Hepatocyte (in vitro differentiated cells): Measurements from ENCODE around the gene OR51V1.

Experiments used
- EZH2phosphoT487 ChIP-seq: fragments of 200-600 bp; sonication (generic); IDR thresholded peaks from one replicate; pipeline ENCODE4 v1.6.1; 2018; ENCODE audit warnings: antibody characterized with exemption, mild to moderate bottlenecking, low read depth, moderate library complexity; ENCODE audit not compliant: unreplicated experiment, severe bottlenecking
- TF ChIP-seq, protein P1 (sequence below): fragments of 200-600 bp; sonication (generic); IDR thresholded peaks from 2 replicates; pipeline ENCODE4 v1.5.1; 2016; ENCODE audit warnings: antibody characterized with exemption, mild to moderate bottlenecking; ENCODE audit not compliant: poor library complexity

DNA sequence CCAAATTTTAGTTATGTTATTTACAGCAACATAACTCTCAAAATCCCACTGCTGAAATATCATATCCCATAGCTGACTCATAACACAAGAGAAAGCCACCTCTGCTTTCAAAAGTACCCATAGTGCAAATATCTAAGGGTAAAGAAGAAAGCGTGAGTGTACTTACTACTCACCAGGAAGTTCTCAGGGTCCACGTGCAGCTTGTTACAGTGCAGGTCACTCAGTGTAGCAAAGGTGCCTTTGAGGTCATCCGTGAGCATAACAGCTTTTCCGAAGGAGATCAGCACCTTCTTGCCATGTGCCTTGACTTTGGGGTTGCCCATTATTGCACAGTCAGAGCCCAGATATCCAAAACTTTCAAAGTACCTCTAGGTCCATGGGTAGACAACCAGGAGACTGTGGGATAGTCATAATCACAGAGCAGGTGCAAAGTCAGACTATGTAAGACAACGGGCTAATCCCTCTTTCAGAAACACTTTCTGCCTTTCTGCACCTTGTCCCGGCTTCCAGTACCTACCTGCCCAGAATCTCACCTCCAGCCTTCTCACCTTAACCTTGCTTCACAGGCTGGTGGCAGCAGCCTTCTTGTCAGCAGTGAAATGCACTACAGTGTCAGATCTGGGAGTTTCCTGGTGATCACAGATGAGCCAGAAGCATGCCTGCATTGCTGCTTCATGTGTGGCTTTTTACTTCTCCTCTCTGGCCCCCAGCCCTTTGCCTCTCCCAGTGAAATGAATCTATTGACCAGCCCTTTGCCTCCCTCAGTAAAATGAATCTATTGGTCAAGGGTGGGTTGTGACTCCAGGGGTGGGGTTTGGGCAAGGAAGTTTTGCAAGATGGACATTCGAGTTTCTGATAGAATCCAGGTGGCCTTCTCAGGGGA, 42.7 kb upstream of the OR51V1 start:
- TF ChIP-seq, protein P1, sequence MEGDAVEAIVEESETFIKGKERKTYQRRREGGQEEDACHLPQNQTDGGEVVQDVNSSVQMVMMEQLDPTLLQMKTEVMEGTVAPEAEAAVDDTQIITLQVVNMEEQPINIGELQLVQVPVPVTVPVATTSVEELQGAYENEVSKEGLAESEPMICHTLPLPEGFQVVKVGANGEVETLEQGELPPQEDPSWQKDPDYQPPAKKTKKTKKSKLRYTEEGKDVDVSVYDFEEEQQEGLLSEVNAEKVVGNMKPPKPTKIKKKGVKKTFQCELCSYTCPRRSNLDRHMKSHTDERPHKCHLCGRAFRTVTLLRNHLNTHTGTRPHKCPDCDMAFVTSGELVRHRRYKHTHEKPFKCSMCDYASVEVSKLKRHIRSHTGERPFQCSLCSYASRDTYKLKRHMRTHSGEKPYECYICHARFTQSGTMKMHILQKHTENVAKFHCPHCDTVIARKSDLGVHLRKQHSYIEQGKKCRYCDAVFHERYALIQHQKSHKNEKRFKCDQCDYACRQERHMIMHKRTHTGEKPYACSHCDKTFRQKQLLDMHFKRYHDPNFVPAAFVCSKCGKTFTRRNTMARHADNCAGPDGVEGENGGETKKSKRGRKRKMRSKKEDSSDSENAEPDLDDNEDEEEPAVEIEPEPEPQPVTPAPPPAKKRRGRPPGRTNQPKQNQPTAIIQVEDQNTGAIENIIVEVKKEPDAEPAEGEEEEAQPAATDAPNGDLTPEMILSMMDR = no peak
- TF ChIP-seq EZH2phosphoT487 = no peak
